Amniotic epithelial cell (primary cell): ENCODE measurements around the gene CKAP5.
A peak's percentile ranks its signal among the peaks of the same experiment; 100 is the strongest.
"Not testable (repeated sequence)": the region's sequence is repeated elsewhere in the genome, so short reads cannot be mapped to it uniquely, and the experiment has no call there.

Experiments
- DNase-seq: peaks from one replicate; pipeline ENCODE4 v3.0.0-alpha.2; 2010; ENCODE audit warnings: low read depth

CKAP5 gene

GRCh38 chr11:46855167-46855566 lies 9.1 kb upstream of the CKAP5 start:
- DNase-seq: no peak

DNA sequence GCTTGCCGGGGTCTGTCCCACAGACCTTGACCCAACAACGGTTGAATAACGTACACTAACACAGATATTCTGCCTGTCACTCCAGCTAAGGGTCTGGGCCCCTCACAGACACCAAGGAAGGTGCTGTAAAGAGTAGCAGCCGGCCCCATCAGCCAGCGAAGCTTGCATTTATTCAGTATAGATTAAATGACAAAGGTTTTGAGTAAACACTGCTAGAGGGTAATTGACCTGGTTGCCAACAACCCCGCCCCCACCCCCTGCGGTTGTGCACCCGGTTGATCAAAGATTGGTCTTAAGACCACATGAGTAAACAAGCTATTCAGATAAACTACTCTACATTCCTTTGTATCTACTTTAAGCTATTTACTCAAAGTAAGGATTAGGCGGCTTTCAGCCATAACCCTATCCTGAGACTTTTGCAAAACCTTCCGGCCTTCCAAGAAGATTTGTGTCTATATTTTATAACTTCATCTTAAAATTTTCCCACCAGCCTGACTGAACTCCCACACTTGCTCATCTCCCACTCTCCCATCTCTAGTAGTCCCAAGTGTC lies 4.8 kb upstream of the CKAP5 start:
- peak; percentile 66 for DNase-seq

- no peak for DNase-seq
These were observed 3.6 kb upstream of the CKAP5 start for GRCh38 chr11:46849631-46850030.

- peak; percentile 53 for DNase-seq
These were observed 390 bp upstream of the CKAP5 start for GRCh38 chr11:46846510-46846830.

- DNase-seq: no peak
These were observed 690 bp downstream of the CKAP5 start for GRCh38 chr11:46845440-46845739.

DNA sequence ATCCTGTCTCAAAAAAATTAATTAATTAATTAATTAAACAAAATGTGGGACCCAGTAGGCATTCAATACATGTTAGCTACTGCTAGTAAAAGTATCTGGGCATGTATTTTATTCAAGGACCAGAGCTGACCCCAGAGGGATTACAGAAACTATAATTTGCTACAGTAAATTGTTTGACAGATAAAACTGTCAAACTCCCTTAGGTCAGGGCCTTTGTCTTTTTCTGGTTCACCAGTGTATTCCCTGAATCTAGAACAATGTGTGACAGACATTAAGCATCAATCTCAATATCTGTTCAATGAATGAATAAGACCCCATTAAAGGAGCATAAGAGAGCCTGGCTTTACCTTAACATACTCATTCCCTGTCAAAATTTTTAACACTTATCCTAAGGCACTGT lies 6.0 kb downstream of the CKAP5 start:
- no peak for DNase-seq

GRCh38 chr11:46838501-46838900 lies 7.6 kb downstream of the CKAP5 start:
- DNase-seq: no peak

- no peak for DNase-seq
These were observed 8.2 kb downstream of the CKAP5 start for GRCh38 chr11:46837860-46838259.

GRCh38 chr11:46836870-46837269 lies 9.2 kb downstream of the CKAP5 start:
- no peak for DNase-seq

DNA sequence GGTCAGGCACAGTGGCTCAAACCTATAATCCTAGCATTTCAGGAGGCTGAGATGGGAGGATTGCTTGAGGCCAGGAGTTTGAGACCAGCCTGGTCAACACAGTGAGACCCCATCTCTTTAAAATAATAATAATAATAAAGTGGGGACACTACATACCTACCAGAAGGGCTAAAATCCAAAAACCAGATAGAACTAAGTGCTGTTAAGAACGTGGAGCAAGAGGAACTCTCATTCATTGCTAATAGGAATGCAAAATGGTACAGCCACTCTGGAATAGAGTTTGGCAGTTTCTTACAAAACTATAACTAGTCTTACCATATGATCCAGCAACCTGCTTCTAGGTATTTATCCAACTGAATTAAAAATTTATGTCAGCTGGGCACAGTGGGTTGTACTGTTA lies 9.6 kb downstream of the CKAP5 start:
- DNase-seq: no peak

DNA sequence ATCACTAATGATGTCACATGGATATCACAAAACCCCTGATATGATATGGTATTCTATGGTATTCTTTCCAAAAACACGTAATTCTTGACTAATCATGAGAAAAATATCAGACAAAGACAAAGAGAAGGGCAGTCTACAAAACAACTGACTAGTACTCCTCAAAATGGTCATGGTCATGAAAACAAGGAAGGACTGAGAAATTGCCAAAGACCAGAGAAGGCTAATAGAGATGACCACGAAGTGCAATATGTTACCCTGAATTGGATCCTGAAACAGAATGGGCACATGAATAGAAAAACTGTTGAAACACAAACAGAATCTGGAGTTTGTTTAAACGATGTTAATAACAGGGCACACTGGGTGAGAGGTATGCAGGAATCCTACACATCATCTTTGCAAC lies 10.2 kb downstream of the CKAP5 start:
- DNase-seq: no peak

DNA sequence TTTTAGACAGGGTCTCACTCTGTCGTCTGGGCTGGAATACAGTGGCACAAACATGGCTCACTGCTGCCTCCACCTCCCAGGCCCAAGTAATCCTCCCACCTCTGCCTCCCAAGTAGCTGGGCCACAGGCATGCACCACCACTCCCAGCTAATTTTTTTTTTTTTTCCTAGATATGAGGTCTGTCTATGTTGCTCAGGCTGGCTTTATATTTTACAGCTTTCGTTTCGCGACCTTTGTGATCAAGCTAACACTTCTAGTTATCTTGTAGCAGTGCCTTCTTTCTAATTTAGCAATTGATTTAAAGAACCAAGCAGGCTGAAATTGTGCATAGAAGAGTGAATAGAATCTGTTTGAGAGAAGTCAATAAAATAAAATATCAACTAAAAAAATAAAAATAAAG lies 11.3 kb downstream of the CKAP5 start:
- peak; percentile 25 for DNase-seq

GRCh38 chr11:46832511-46833214 lies 13.4 kb downstream of the CKAP5 start:
- peak; percentile 51 for DNase-seq

GRCh38 chr11:46827995-46828394 lies 18.1 kb downstream of the CKAP5 start:
- DNase-seq: peak; percentile 10

- DNase-seq: peak; percentile 74
These were observed 19.6 kb downstream of the CKAP5 start for GRCh38 chr11:46826310-46827044.

- peak; percentile 75 for DNase-seq
These were observed 37.2 kb downstream of the CKAP5 start for GRCh38 chr11:46808799-46809431.

DNA sequence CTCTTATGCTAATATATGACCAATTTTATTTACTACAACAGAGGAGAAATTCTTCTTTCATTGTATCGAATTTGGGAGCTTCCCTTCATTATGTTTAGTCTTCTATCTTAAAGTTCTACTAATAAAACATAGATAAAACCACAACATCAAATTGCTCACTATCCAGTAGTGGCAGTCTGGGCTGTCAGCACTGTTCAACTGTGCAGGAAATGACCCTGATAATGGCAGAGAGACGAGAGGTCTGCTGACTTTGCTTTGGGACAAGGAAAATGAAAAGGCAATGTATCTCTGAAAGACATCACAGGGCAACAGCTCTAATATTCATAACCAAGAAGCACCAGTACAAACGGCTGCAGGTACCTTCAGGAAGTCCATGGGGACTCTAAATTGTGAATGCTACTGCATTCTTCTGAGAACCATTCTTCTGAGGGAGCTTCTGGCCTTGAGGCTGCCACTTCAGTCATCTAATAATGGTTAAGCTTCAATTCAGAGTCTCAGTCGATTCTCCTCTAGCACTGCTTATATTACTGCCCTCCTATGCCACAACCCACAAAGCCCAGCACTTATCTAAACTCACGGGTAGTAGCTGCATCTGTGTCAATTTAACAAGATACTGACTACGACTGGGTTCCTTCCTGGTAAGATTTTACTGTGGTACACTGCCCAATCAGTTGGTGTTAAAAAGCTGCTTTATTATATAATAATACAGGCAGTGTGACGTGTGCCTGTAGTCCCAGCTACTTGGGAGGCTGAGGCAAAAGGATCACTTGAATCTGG lies 44.2 kb downstream of the CKAP5 start:
- no peak for DNase-seq

- DNase-seq: peak; percentile 46
These were observed 45.9 kb downstream of the CKAP5 start for GRCh38 chr11:46800177-46800576.

DNA sequence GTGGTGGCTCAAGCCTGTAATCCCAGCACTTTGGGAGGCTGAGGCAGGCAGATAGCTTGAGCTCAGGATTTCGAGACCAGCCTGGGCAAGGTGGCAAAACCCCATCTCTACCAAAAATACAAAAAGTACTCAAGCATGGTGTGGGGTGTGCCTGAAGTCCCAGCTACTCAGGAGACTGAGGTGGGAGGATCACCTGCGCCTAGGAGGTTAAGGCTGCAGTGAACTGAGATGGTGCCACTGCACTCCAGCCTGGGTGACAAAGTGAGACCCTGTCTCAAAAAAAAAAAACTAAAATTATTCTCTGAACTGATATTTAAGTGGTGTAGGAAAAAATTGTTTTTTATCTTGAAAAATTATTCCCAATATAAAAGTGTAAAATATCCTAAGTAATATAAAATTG lies 46.4 kb downstream of the CKAP5 start:
- not testable (repeated sequence) for DNase-seq

- DNase-seq: no peak
These were observed 67.7 kb downstream of the CKAP5 start for GRCh38 chr11:46778416-46778815.

DNA sequence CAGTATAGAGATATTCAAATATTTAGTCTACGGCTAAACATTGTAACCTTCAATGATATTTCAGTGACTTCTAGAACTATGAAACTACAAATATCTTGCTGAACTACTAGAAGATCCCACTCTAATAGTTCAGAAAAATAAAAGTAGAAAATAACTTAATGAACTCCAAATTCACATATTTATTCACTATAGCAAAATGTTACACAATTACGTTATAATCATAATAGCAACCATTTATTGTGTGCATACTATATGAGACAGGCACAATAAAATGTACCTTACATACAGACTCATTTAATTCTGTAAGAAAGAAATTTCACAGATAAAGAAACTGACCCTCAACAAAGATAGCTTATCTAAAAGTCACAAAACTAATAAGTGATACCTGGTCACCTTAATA lies 69.2 kb downstream of the CKAP5 start:
- DNase-seq: no peak

GRCh38 chr11:46769636-46770221 lies 76.4 kb downstream of the CKAP5 start:
- no peak for DNase-seq
